RWPE2 (cell line): Measurements from ENCODE around the gene JPT2.

ENCODE experiments used
- ATAC-seq: fragments of 200-7000 bp; cut with Tn5 transposase; 3 replicates; pipeline ENCODE4 v1.9.1; 2021; ENCODE audit warnings: low read depth
- DNase-seq: peaks from one replicate; pipeline ENCODE4 v3.0.0-alpha.2; 2020; ENCODE audit warnings: low spot score
- H3K27ac ChIP-seq: fragments of 450-650 bp; 2 replicates; pipeline ENCODE4 v1.5.1; 2017; ENCODE audit warnings: mild to moderate bottlenecking; ENCODE audit not compliant: poor library complexity, severe bottlenecking
- H3K27me3 ChIP-seq: fragments of 250-450 bp; sonication (Bioruptor Pico); 2 replicates; pipeline ENCODE4 v1.5.1; 2021; ENCODE audit warnings: mild to moderate bottlenecking, moderate library complexity; ENCODE audit not compliant: insufficient read depth, poor library complexity, severe bottlenecking
- H3K36me3 ChIP-seq: fragments of 250-450 bp; sonication (Bioruptor Pico); 2 replicates; pipeline ENCODE4 v1.5.1; 2020; ENCODE audit warnings: low read depth, mild to moderate bottlenecking, moderate library complexity
- H3K4me1 ChIP-seq: fragments of 250-450 bp; sonication (Bioruptor Pico); 2 replicates; pipeline ENCODE4 v1.5.1; 2021; ENCODE audit warnings: mild to moderate bottlenecking, moderate library complexity; ENCODE audit not compliant: insufficient read depth, poor library complexity, severe bottlenecking
- H3K4me3 ChIP-seq: fragments of 250-450 bp; sonication (Bioruptor Pico); 2 replicates; pipeline ENCODE4 v1.5.1; 2021; ENCODE audit warnings: mild to moderate bottlenecking, moderate library complexity; ENCODE audit not compliant: severe bottlenecking
- H3K9me3 ChIP-seq: fragments of 250-450 bp; sonication (Bioruptor Pico); 2 replicates; pipeline ENCODE4 v1.5.1; 2021; ENCODE audit warnings: mild to moderate bottlenecking, moderate library complexity; ENCODE audit not compliant: severe bottlenecking
- TF ChIP-seq, protein P1 (sequence below): fragments of 450-650 bp; IDR thresholded peaks from one replicate; pipeline ENCODE4 v1.5.1; 2017; ENCODE audit warnings: mild to moderate bottlenecking, moderate library complexity; ENCODE audit not compliant: poor library complexity, severe bottlenecking

The JPT2 gene

DNA sequence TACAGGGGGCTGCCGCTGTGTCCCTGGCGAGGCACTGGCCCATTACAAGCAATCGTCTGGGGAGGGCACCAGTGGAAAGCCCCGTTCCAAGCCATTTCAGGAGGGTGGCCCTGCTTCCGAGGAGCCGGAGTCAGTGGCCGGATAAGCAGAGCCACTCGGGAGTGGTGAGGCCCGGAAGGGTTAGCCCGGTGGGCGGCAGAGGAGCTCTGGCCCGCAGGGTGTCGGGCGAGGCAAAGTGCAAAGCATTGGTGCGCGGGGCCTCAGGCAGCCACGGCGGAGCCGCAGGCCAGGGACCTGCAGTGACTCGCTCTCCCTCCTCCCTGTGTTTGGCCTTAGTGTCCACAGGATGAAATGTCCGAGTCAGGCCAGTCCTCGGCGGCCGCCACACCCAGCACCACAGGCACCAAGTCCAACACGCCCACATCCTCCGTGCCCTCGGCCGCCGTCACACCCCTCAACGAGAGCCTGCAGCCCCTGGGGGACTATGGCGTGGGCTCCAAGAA is 68.7 kb downstream of the JPT2 start:
- TF ChIP-seq, protein P1, sequence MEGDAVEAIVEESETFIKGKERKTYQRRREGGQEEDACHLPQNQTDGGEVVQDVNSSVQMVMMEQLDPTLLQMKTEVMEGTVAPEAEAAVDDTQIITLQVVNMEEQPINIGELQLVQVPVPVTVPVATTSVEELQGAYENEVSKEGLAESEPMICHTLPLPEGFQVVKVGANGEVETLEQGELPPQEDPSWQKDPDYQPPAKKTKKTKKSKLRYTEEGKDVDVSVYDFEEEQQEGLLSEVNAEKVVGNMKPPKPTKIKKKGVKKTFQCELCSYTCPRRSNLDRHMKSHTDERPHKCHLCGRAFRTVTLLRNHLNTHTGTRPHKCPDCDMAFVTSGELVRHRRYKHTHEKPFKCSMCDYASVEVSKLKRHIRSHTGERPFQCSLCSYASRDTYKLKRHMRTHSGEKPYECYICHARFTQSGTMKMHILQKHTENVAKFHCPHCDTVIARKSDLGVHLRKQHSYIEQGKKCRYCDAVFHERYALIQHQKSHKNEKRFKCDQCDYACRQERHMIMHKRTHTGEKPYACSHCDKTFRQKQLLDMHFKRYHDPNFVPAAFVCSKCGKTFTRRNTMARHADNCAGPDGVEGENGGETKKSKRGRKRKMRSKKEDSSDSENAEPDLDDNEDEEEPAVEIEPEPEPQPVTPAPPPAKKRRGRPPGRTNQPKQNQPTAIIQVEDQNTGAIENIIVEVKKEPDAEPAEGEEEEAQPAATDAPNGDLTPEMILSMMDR: no peak
- peak overlapping the region; percentile 80 for H3K27ac ChIP-seq
- no peak for ATAC-seq
- H3K4me1 ChIP-seq: peaks cover 20% of the 10 kb centered on the region
- no peaks in the 10 kb centered on the region for H3K9me3 ChIP-seq
- no peaks in the 10 kb centered on the region for H3K27me3 ChIP-seq
- no peak overlapping the region for H3K4me3 ChIP-seq
- H3K36me3 ChIP-seq: peaks cover 26% of the 10 kb centered on the region
- DNase-seq: no peak

DNA sequence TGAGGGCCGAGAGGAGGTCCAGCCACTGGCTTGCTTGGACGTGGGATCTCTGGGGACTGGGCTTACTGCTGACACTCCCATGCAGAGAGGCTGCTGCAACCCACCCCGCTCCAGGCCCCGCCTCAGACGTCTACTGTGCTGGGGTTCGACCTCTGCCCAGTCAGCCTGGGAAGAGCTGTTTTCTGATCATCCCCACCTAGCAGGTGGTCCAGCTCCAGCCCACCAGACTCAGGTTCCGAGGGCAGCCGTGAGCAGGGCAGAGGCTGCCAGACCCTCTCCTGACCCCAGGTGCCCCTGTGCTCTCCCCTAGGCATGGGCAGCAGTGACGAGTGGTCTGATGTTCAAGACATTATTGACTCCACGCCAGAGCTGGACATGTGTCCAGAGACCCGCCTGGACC is 69.9 kb downstream of the JPT2 start:
- Histone ChIP-seq H3K27ac (no peak overlapping the region), H3K4me3 (no peak overlapping the region), H3K36me3 (peaks cover 32% of the 10 kb centered on the region), H3K27me3 (no peaks in the 10 kb centered on the region), H3K9me3 (no peaks in the 10 kb centered on the region), H3K4me1 (peaks cover 20% of the 10 kb centered on the region)
- TF ChIP-seq, protein P1: no peak
- ATAC-seq: no peak
- no peak for DNase-seq

DNA sequence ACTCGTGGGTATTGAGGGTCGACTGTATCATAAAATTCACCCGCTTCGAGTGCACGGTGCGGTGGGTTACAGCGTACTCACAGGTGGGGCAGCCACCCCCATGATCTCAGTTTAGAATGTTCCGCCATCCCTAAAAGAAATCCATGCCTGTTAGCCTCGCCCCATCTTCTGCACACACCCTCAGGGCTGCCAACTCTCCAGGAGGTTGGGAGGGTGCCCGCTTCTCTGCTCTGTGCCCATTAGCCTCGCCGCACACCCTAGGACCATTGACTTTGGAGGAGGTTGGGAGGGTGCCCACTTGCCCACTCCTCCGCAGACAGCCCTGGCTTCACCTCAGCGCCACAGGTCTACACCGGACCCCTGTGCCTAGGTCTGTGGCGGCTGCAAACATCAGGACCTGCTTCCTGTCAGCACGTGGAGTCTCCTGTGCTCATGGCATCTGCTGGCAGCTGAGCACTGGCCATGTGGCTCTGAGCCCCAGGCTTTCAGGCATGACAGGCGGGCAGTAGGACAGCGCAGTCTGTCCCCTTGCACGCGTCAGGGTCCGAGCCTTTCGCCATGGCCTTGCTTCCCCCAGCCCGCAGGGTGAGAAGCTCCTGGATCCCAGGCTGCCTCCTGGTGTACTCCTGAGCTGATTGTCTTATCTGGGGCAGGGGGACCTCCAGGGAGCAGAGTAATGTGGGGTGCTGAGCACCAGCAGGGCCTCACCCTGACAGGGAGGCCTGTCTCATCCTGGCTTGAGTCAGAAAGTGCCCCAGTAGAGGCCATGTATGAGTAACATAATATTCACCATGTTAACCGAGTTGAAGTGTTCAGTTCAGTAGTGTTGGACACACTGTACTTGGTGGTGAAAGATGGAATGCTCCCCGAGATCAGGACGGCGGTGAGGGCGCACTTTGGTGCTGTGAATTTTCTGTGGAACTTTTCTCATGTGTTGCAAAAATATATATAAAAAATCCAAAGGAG is 71.4 kb downstream of the JPT2 start:
- TF ChIP-seq, protein P1: no peak
- DNase-seq (no peak), ATAC-seq (no peak)
- H3K4me1 ChIP-seq: peaks cover 23% of the 10 kb centered on the region
- peaks cover 45% of the 10 kb centered on the region for H3K36me3 ChIP-seq
- no peak overlapping the region for H3K27ac ChIP-seq
- no peaks in the 10 kb centered on the region for H3K27me3 ChIP-seq
- no peak overlapping the region for H3K4me3 ChIP-seq
- H3K9me3 ChIP-seq: no peaks in the 10 kb centered on the region
